Esophagus squamous epithelium (tissue), 4 donors: ENCODE measurements around the gene HP.

ENCODE experiments used
- POLR2A ChIP-seq, 4 donors: fragments of 450-650 bp; IDR thresholded peaks; one replicate each; pipeline ENCODE4 v1.6.1; 2017; ENCODE audit warnings: antibody characterized with exemption in 4 of 4, mild to moderate bottlenecking in 4 of 4, moderate library complexity in 3 of 4
- TF ChIP-seq, protein P1 (sequence below), 6 experiments: fragments of 450-650 bp in 4 of 6; fragments of 200-600 bp in 2 of 6; sonication (generic) in 2 of 6; IDR thresholded peaks; one replicate each; pipeline ENCODE4 v1.5.1; 2016 to 2019; ENCODE audit warnings: antibody characterized with exemption in 6 of 6, mild to moderate bottlenecking in 4 of 6, moderate library complexity in 4 of 6

DNA sequence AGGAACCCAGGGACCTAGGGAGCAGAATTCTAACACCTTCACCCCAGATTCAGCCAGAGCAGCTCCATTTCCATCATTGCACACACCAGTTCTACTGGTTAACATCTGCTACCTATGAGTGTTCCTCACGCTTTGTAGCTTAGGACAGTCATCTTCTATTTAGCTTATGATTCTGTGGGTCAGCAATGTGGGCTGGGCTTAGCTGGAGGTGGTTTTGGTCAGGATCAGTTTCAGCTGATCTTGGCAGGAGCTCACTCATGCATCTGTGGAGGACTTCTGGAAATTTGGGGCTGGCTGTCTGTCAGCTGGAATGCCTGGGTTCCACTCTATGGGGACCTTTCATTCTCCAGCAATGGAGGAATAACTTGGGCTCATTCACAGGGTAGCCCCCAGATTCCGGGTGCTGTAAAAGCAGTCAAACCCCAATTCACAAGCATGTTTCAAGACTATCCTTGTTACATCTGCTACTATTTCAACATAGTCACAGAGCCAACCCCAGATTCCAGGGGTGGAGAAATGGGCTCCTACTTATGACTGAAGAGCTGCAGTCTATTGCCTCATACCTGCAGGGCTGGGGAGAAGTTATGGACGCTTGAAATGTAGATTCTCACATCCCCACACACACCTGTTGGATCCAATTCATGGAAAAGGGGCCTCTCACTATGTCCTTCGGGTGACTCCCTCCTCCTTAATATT lies 3.4 kb upstream of the HP start:
- TF ChIP-seq POLR2A (IDR thresholded peaks at IDR 0.05) = no peak
- TF ChIP-seq, protein P1, sequence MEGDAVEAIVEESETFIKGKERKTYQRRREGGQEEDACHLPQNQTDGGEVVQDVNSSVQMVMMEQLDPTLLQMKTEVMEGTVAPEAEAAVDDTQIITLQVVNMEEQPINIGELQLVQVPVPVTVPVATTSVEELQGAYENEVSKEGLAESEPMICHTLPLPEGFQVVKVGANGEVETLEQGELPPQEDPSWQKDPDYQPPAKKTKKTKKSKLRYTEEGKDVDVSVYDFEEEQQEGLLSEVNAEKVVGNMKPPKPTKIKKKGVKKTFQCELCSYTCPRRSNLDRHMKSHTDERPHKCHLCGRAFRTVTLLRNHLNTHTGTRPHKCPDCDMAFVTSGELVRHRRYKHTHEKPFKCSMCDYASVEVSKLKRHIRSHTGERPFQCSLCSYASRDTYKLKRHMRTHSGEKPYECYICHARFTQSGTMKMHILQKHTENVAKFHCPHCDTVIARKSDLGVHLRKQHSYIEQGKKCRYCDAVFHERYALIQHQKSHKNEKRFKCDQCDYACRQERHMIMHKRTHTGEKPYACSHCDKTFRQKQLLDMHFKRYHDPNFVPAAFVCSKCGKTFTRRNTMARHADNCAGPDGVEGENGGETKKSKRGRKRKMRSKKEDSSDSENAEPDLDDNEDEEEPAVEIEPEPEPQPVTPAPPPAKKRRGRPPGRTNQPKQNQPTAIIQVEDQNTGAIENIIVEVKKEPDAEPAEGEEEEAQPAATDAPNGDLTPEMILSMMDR (IDR thresholded peaks at IDR 0.05) = no peak
